WI38 (cell line): ENCODE results near the gene AXDND1.
A peak's percentile ranks its signal among the peaks of the same experiment; 100 is the strongest.

Experiments
- H3K4me3 ChIP-seq: 2 replicates; pipeline ENCODE4 v1.5.1; 2011; ENCODE audit warnings: low read depth, mild to moderate bottlenecking, control low read depth, low read length
- CTCF ChIP-seq: IDR thresholded peaks from 2 replicates; pipeline ENCODE4 v1.5.1; 2012; ENCODE audit warnings: low read depth, mild to moderate bottlenecking, control low read depth, low read length

Gene AXDND1

GRCh38 chr1:179588425-179589024, 222.8 kb downstream of the AXDND1 start:
- no peak overlapping the region for H3K4me3 ChIP-seq
- no peak for TF ChIP-seq CTCF

GRCh38 chr1:179589509-179589908, 223.7 kb downstream of the AXDND1 start:
- no peak overlapping the region for H3K4me3 ChIP-seq
- no peak for TF ChIP-seq CTCF

GRCh38 chr1:179590671-179591070, 224.9 kb downstream of the AXDND1 start:
- TF ChIP-seq CTCF, result no peak
- no peak overlapping the region for H3K4me3 ChIP-seq

- no peak overlapping the region for H3K4me3 ChIP-seq
- TF ChIP-seq CTCF, result no peak
These were observed 225.5 kb downstream of the AXDND1 start for GRCh38 chr1:179591253-179591591.

GRCh38 chr1:179591592-179592580, 226.1 kb downstream of the AXDND1 start, which contains the start of gene TDRD5:
Gene TDRD5 (plus strand): TSS chr1:179591832. CDS start chr1:179592616, 784 bp downstream.
- TF ChIP-seq CTCF, result no peak

GRCh38 chr1:179598631-179599030, 232.9 kb downstream of the AXDND1 start:
- TF ChIP-seq CTCF, result no peak

More at GRCh38 chr1:179591592-179592580, 226.1 kb downstream of the AXDND1 start, which contains the start of gene TDRD5:
- H3K4me3 ChIP-seq, result no peak within 1 kb of the TSS

GRCh38 chr1:179599623-179600249, 234.0 kb downstream of the AXDND1 start:
- 0 out of 2 replicates have a peak, but pooled peaks have one; percentile 18 for TF ChIP-seq CTCF
- H3K4me3 ChIP-seq, result no peak overlapping the region

More at GRCh38 chr1:179598631-179599030, 232.9 kb downstream of the AXDND1 start:
- no peak overlapping the region for H3K4me3 ChIP-seq
